Endothelial cell of hepatic sinusoid (primary cell): ENCODE results near the gene PDZD8.
"Not testable (repeated sequence)": the region's sequence is repeated elsewhere in the genome, so short reads cannot be mapped to it uniquely, and the experiment has no call there.

Source experiments
- in situ Hi-C: cut with HindIII; loops from 2 replicates; pipeline ENCODE4 v1.10.0; 2017; ENCODE audit warnings: low sequenced_read_pairs

PDZD8 gene

DNA sequence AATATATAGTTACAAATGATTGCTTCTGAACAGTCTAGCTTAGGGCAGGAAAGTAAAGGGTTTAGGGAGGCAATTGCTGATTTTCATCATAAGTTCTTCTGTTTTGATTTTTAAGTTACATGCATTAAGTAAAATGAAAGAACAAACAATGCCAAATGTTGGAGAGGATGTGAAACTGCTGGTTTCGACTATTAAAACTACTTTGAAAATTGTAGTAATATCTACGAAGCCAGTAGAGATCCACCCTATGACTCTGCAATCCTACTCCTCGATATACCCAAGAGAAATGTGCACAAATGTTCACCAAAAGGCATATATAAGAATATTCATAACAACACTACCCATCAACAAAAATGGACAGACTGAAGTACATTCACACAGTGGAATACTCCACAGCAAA lies 24.3 kb downstream of the PDZD8 start:
- in situ Hi-C loops: no loop called here

DNA sequence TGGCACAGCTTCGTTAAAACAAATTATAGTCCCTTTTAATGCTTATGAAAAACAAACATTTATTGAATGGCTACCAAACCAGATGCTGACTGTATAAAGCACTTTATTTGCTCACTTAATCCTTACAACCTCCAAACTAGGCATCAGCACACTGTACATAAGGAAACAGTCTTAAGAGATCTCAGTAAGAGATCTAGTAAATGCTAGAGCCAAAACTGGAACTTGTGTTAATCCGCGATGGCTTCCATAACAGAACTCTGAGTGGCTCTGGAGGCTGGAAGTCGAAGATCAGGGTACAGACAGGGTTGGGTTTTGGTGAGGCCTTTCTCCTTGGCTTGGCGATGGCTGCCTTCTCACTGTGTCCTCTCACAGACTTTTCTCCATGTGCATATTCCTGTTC lies 27.0 kb downstream of the PDZD8 start:
- in situ Hi-C loops: no loop called here

DNA sequence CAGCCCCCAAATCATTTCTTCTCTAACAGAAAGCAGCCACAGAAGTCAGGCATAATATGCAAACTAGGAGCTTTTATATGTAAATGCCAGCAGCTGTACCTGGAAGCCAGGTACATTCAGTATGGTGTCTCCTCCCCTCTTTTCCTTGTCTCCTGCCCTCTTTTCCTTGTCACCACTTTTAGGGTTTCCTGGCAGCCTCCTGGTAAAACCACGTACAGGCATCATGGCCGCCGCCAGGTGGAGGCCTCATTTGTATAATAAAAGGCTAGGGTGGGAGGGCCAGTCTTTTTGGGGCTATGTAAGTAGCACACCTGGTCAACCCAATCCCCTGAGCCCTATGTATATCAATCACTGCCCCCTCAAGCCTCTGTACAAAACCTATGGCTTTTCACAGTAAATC lies 28.7 kb downstream of the PDZD8 start:
- in situ Hi-C loops: no loop called here

DNA sequence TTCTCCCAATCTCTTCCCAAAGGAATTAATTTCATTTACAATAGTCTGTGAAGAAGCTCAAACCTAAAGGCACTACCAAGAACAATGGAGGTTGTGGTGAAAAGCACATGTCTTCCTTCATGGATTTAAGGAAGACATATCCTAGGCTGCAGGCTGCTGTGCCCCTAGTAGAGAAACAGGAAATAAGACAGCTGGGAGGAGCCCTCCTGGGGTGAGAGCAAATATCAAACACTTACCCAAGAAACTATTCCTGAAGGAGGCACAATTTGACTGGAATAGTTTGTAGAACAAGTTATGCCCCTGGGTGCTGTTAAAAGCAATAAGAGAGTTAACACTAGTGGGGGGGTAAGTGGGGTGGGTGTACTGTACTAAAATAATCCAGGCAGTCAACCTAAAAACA lies 30.1 kb downstream of the PDZD8 start:
- in situ Hi-C loops: no loop called here

DNA sequence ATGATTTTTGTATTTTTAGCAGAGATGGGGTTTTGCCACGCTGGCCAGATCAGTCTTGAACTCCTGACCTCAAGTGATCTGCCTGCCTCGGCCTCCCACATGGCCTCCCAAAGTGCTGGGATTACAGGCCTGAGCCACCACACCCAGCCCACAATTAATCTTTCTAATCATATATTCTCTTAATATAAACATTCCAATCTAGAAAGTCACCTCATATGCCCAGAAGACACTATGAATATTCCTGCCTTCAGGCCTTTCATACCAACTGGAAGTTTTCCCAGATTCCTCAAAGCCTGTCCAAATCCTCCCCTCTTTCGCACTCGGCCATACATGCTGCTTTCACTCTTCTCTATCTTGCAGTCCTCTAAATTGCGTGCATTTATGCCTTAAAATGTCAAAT lies 32.6 kb downstream of the PDZD8 start:
- in situ Hi-C loops: no loop called here

DNA sequence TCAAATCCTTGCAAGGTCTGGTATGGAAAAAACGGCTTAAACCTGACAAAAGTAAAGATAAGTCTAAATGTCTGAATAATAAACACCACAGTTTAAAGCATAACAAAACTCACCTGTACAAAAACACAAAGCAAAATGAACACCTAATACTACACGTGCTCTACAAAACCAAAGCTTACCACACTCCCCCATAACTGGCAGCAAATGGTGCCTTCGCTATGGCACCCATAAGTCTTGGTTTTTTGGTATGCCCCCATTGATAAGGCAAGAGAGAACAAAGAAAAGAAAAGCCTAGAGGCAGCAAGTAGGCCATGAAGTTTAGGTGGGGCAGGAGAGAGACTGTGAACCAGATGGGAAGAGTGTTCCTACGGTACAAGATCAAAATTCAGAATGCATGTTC lies 34.2 kb downstream of the PDZD8 start:
- in situ Hi-C loops: no loop called here

DNA sequence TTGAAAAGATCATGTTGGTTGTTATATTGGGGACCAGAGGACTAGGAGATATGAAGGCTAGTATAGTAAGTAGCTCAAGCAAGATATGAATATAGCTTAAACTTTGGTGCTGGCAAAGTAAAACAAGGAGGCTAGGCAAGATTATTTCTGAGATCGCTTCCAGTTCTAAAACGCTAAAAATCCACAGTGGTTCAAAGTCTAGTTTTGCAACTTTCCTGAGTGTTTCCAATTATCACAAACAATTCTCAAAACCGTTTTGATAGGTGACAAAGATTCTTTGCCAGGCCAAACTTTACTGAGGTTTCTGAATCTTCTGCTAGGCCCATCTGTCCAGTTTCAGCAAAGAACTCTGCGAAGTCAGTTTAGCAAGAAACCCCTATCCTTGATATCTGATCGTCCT lies 35.3 kb downstream of the PDZD8 start:
- in situ Hi-C loops: no loop called here

DNA sequence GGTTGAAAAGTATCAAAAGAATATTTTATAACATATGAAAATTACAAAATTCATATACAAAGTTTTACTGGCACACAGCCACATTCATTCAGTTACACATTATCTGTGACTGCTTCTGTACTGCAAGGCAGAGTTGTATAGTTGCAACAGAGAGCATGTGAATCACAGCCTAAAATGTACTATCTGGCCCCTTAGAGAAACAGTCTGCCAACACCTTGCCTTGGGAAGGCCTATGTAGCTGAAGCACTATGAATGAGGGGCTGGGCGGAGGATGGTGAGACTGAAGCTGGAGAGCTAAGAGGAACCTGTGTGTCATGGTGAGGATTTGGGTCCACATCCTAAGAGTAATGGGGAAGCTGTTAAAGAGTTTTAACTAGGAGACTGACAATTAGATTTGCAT lies 35.7 kb downstream of the PDZD8 start:
- in situ Hi-C loops: no loop called here

DNA sequence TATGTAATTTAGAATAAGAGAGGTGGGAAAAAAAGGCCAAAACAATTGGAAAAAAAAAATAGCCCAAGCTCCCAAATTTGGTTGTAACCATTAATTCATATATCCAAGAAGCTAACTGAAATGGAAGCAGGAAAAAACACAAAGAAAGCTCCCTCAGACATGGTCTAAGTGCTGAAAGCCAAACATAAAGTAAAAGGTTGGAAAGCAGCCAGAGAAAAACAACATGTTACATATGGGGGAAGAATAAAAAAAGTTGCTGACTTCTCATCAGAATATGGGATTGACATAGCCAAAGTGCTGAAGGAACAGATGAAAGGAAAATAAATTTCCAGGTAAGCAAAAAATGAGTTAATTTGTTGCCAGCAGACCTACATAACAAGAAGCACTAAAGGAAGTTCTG lies 40.3 kb downstream of the PDZD8 start:
- in situ Hi-C loops: no loop called here

DNA sequence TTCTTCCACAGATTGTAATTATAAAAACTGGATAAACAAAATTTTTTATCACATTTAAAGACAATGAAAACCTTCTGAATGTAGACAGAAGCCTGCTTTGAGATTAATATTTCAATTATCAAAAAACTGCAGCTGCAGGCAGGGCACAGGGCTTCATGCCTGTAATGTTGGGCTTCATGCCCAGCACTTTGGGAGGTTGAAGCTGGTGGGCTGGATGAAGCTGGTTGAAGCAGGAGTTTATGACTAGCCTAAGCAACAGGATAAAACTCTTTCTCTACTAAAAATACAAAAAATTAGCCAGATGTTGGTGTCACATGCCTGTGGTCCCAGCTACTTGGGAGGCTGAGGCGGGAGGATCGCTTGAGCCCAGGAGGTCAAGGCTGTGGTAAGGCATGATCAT lies 41.2 kb downstream of the PDZD8 start:
- in situ Hi-C loops: no loop called here

DNA sequence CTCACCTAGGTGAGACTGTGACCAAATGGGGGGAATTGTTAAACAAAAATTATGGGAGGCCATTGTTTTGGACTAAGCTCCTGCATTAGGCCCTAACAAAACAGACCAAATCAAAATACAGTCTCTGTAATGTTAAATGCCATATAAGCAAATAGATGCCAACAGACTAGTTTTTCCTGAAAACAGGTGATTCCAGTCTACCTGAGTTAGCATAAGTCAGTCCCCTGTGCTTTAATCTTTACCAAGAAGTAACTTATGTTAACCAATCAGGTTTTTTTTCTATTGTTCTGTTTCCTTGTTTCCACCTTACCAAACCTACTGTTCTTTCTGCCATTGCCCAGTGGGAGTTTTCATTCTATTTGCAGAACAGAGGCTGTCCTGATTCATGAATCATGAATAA lies 48.0 kb downstream of the PDZD8 start:
- in situ Hi-C loops: loop anchor here (5.0 kb wide), 1 partner anchor 50 kb away; no protein-coding TSS in a partner anchor

DNA sequence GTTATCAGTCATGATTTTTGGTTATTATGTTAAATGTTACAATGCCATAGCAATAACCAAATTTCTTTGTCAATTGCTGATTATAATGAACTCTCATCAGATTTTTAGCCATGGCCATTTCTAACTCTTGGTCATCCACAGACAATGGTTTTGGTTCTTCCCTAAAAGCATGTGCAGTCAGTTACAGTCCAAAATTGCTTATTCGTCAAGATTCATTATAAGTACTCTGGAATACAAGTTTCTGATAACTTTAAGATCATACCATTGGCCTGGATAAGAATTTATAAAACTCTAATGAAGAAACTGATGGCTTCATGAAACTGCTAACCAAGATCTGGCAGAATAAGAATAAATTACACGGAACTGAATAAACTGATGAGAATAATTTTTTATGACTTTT lies 50.9 kb downstream of the PDZD8 start:
- in situ Hi-C loops: no loop called here

DNA sequence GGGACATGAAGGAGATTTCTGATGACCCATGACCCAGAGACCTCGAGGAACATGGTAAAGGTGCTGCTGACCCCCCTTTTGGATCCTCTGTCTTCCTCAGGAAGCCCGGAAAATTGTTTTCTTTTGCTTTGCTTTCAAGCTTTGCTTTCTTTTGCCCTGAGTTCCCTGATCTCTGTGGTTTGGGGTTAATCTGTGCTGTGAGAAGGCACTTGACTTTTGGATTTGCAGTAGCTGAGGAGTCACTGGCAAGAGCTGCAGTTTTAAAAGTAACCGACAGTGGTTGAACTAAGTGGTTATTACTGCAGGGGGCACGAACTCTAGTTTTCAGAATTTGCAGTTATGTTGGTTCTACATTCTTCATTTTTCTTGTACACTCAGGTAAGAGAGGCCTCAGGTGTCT lies 53.0 kb downstream of the PDZD8 start:
- in situ Hi-C loops: no loop called here

DNA sequence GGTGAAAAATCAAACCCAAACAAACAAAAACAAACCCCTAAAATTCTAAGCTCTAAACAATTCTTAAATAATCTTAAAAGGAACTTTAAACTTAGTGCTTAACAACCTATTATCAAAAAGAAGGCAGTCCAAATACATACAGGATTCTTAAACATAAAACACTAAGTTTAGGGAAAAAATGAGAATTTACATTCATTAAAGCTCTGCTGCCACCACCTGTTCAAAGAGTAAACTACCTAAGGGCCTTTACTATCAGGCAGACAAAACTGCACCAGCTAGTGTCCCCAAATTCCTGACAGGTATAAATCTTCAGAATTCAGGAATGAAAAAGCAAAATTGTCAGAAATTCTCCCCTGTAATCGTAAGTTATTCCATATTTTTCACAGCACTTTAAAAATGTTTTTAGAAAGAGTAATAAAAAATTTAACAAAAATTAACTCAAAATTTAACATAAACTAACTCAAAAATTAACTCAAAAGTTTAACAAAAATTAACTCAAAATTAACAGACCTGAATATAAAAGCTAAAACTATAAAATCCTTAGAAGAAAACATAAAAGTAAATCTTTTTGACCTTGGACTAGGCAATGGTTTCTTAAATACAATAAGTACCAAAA lies 55.1 kb downstream of the PDZD8 start:
- in situ Hi-C loops: no loop called here

DNA sequence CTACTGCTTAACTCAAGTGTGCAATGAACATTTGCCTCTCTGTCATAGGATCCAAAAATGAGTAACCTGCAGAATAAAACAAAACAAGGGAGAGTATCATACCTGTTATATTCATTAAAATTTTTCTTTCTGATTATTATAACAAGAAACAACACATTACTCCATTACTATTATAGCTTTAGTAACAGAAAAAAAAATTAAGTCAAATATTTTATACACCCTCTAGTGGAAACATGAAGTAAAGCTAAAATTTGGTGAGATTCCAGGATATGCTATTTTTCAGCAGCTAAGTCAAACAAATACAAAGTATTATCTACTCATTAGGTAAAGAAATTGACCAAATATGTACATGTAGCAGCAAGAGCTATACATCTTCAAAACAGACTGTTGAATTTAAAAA lies 56.3 kb downstream of the PDZD8 start:
- in situ Hi-C loops: no loop called here

DNA sequence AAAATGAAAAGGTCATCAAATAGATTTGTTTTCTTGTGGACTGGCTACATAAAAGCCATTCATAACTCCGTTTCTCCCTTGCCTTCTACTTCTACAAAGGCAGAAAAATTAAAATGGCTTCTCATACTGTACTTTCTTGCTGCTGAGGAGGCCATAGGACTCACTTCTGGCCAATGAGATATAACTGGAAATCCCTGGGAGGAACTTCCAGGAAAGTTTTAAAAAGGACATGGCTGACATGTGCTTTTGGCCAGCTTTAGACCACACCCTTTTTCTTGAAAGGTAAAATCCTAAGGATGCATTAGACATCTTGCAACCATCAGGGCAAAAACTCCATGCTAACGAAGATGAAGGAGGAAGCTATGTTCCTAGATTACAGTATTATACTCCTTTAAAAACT lies 58.5 kb downstream of the PDZD8 start:
- in situ Hi-C loops: no loop called here

DNA sequence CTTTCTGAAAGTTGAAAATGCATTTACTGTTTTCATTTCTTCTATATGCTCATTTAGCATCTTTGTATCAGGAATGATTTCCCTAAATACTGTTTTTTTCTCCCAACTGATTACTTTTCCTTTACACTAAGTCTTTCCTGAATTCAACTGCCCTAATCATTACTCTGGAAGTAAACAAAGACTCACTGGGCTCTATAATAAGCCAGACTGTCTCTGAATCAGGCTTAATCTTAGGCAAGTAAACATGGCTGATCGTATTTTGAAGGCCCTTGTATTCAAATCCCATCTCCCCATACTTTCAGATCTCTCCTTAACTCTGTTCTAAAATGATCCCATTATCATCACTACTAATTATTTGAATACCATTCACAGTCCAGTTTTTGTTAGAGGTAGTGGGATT lies 61.6 kb downstream of the PDZD8 start:
- in situ Hi-C loops: no loop called here

DNA sequence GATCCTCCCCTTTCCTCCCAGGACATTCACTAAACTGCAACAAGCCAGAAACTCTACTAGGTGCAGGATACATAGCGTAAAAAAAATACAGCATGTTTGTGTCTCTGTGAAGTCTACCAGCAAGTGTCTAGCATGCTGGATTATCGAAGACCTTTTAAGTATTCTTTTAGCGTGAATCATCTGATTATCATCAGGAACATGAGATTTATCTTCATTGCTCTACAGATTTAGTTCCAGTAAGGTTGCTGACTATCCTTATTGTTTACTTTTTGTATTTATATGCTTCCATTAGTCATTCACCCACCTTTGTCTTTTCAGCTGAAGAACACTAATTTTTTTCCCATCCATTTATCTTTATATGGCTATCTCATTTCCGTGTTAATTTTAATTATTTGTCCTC lies 62.8 kb downstream of the PDZD8 start:
- in situ Hi-C loops: no loop called here

DNA sequence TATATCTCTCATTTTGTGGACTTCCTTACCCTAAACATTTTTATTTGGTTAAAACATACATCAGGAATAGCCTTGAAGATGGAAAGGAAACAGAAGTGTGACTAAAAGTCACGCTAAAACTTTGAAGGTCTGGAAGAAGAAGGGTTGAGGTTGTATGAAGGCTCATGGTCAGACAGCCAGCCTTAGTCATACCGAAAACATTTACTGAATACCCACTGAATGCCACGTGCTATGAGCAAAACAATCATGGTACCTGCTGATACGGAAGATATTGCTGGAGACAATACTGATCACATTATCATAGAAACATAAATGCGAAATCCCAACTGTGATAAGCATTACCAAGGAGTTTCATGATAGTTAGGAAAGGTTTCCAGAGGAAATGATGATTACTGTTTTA lies 64.0 kb downstream of the PDZD8 start:
- in situ Hi-C loops: no loop called here

DNA sequence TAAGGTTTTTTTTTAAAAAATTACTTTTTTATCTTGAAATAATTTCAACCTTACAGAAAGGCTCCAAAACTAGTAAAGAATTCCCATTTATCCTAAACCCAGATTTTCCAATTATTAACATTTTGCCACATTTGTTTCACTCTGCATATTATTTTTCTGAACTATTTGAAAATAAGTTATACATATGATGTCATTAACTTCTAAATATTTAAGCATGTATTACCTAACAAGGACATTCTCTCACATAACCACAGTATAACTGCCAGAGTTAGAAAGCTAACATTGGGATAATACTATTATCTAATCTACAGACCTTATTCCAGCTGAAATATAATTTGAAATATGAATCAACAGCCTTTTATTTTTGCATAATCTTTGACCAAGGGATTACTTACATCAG lies 68.6 kb downstream of the PDZD8 start:
- in situ Hi-C loops: loop anchor here (5.0 kb wide), 1 partner anchor 51 kb away; no protein-coding TSS in a partner anchor

DNA sequence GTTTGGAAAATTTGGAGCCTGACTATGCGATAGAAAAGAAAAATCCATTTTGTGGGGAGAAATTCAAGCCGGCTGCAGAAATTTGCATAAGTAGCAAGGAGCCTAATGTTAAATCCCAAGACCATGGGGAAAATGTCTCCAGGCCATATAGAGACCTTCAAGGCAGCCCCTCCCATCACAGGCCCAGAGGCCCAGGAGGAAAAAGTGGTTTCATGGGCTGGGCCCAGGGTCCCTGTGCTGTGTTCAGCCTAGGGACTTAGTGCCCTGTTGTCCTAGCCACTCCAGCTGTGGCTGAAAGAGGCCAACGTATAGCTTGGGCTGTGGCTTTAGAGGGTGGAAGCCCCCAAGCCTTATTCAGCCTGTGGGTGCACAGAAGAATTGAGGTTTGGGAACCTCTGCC lies 71.8 kb downstream of the PDZD8 start:
- in situ Hi-C loops: not testable (repeated sequence)

DNA sequence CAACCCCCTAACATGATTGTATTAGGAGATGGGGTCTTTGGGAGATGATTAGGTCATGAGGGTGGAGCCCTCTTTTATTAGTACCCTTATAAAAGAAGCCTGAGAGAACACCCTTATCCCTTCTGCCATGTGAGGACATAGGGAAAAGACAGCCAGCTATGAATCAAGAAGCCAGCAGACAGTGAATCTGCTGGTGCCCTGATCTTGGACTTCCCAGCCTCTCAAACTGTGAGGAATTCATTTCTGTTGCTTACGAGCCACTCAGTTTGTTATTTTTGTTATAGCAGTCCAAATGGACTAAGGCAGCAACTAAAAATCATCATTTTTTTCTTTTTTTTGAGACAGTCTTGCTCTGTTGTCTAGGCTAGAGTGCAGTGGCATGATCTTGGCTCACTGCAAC lies 74.6 kb downstream of the PDZD8 start:
- in situ Hi-C loops: no loop called here

DNA sequence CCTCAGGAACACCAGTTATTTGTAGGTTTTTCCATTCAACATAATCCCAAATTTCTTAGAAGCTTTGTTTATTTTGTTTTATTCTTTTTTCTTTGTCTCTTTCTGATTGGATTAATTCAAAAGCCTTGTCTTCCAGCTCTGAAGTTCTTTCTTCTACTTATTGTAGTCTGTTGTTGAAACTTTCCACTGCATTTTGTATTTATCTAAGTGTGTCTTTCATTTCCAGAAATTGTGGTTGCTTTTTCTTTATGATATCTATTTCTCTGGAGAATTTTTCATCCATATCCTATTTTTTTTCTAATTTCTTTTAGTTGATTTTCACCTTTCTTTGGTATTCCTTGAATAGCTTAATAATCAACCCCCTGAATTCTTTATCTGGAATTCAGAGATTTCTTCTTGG lies 75.8 kb downstream of the PDZD8 start:
- in situ Hi-C loops: no loop called here

DNA sequence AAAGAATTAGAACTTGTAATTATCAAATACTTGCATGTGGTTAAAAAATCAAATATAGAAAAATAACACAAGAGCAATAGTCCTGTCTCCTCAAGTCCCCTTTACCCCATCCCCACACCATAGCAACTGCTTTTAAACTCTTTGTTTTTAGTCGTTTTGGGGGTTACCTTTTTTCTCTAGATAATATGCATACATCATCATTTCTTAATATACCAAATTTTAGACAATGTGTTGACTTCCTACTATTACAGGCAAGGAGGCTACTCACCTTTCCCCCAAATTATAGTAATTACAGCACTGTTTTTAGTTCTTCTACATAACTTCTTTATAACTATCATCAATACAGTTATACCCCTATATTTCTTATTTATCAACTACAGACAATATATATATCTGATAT lies 77.0 kb downstream of the PDZD8 start:
- in situ Hi-C loops: no loop called here
